Measurements from ENCODE around the gene MMP2. TPM values are rescaled to one million over a fixed set of nuclear protein-coding genes. Genes with fewer than 3 reads are reported as not detected.

The MMP2 gene
- total RNA-seq, 3 donors from 2014 or later: 113 to 1,485 (median 459) TPM

DNA sequence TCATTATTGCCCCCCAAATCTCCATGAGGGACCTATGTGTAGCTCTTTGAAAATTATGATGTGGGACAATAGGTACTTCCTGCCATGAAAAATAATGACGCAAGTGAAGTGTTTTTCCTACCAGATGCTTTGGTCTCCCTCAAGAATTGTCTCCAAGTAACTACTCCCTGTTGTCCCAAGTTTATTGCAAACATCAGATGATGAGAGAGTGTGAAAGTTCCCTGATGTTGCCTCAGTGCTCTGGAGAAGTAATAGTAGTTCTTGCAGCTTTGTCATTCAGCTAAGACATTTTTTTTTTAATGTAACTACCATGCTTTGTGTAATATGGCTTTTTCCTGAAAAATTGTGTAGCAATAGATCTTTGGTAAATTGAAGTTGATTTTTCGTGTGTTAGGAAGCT is 50.0 kb downstream of the MMP2 start:
- TF ChIP-seq CTCF (IDR thresholded peaks at IDR 0.05): no peak
- no peak for TF ChIP-seq POLR2AphosphoS5 (IDR thresholded peaks at IDR 0.05)
- TF ChIP-seq POLR2A (IDR thresholded peaks at IDR 0.05): no peak
- Histone ChIP-seq H3K36me3 (no peaks in the 10 kb centered on the region), H3K27me3 (no peaks in the 10 kb centered on the region), H3K4me3 (no peak overlapping the region), H3K9me3 (no peaks in the 10 kb centered on the region), H3K27ac (no peak overlapping the region), H3K4me1 (no peaks in the 10 kb centered on the region)
- DNase-seq (ENCODE audit: low spot score in 2 of 2): no peak
- intact Hi-C loops (cut with DNase I; ENCODE audit: low total_unique reads): no loop called here

- Histone ChIP-seq H3K4me1 (no peaks in the 10 kb centered on the region), H3K9me3 (no peaks in the 10 kb centered on the region), H3K27ac (no peak overlapping the region), H3K27me3 (no peaks in the 10 kb centered on the region), H3K4me3 (no peak overlapping the region), H3K36me3 (no peaks in the 10 kb centered on the region)
- intact Hi-C loops (cut with DNase I; ENCODE audit: low total_unique reads): no loop called here
- TF ChIP-seq POLR2A (IDR thresholded peaks at IDR 0.05): no peak
- TF ChIP-seq POLR2AphosphoS5 (IDR thresholded peaks at IDR 0.05): no peak
- TF ChIP-seq CTCF (IDR thresholded peaks at IDR 0.05): no peak
- DNase-seq (ENCODE audit: low spot score in 2 of 2): no peak
Observed at GRCh38 chr16:55530316-55530856, 51.4 kb downstream of the MMP2 start.

DNA sequence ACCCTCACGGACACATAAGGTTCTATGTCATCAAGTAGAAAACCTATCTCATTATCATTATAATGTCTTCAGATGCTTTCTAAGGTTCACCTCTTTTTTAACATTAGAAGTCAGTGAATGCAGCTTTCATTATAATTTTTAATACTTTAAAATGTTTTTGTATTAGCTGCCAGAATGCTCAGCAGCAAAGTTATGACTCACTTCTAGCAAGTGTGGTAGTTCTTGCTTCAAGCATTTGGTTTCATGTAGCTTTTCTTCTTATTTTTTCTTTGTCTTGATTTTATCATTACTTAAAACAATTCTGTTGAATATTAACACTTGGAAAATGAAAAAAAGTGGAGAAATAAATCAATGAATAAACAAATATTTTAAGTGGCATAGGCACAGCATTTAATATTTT is 53.2 kb downstream of the MMP2 start:
- Histone ChIP-seq H3K4me1 (no peaks in the 10 kb centered on the region), H3K27ac (no peak overlapping the region), H3K9me3 (no peaks in the 10 kb centered on the region), H3K4me3 (no peak overlapping the region), H3K27me3 (no peaks in the 10 kb centered on the region), H3K36me3 (no peaks in the 10 kb centered on the region)
- intact Hi-C loops (cut with DNase I; ENCODE audit: low total_unique reads): no loop called here
- TF ChIP-seq POLR2AphosphoS5 (IDR thresholded peaks at IDR 0.05) (no peak), CTCF (IDR thresholded peaks at IDR 0.05) (no peak), POLR2A (IDR thresholded peaks at IDR 0.05) (no peak)
- DNase-seq (ENCODE audit: low spot score in 2 of 2): no peak

GRCh38 chr16:55534756-55535155 is 55.8 kb downstream of the MMP2 start:
- no peaks in the 10 kb centered on the region for H3K36me3 ChIP-seq
- H3K9me3 ChIP-seq: no peaks in the 10 kb centered on the region
- H3K4me3 ChIP-seq: no peak overlapping the region
- DNase-seq (ENCODE audit: low spot score in 2 of 2): no peak
- no peak overlapping the region for H3K27ac ChIP-seq
- no peaks in the 10 kb centered on the region for H3K27me3 ChIP-seq
- intact Hi-C loops (cut with DNase I; ENCODE audit: low total_unique reads): no loop called here
- TF ChIP-seq POLR2AphosphoS5 (IDR thresholded peaks at IDR 0.05) (no peak), POLR2A (IDR thresholded peaks at IDR 0.05) (no peak), CTCF (IDR thresholded peaks at IDR 0.05) (no peak)
- H3K4me1 ChIP-seq: no peaks in the 10 kb centered on the region

DNA sequence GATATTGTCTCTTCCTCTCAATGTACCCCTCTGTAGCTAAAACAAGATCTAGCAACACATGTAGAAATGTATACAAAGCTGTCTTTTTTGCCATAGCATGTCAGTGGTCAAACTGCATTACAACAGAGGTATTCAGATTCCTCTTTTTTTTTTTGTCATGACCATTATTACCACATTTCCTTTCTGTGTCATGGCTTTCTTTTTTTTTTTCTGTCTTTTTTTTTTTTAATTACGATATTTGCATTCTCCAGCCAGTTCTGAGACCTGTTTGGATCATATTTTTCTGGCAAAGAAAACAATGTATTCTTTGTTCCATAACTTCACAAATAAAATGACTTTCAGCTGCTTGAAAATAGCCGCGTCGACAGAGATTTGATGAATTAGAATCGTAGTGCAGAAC is 60.1 kb downstream of the MMP2 start:
- TF ChIP-seq CTCF (IDR thresholded peaks at IDR 0.05) (no peak), POLR2A (IDR thresholded peaks at IDR 0.05) (no peak), POLR2AphosphoS5 (IDR thresholded peaks at IDR 0.05) (no peak)
- no peak overlapping the region for H3K4me3 ChIP-seq
- H3K9me3 ChIP-seq: no peaks in the 10 kb centered on the region
- no peak for DNase-seq (ENCODE audit: low spot score in 2 of 2)
- intact Hi-C loops (cut with DNase I; ENCODE audit: low total_unique reads): no loop called here
- H3K4me1 ChIP-seq: no peaks in the 10 kb centered on the region
- no peaks in the 10 kb centered on the region for H3K27me3 ChIP-seq
- H3K27ac ChIP-seq: peak overlapping the region in 1 of 2 donors; percentile 68
- H3K36me3 ChIP-seq: no peaks in the 10 kb centered on the region
